GM19324 (cell line): ENCODE measurements around the gene RUNDC1.

Source experiments
- ATAC-seq: cut with Tn5 transposase; IDR thresholded peaks from one replicate; pipeline ENCODE4 v1.9.1; 2021; ENCODE audit warnings: mild to moderate bottlenecking, moderate library complexity; ENCODE audit not compliant: unreplicated experiment, low FRiP score

Gene RUNDC1

DNA sequence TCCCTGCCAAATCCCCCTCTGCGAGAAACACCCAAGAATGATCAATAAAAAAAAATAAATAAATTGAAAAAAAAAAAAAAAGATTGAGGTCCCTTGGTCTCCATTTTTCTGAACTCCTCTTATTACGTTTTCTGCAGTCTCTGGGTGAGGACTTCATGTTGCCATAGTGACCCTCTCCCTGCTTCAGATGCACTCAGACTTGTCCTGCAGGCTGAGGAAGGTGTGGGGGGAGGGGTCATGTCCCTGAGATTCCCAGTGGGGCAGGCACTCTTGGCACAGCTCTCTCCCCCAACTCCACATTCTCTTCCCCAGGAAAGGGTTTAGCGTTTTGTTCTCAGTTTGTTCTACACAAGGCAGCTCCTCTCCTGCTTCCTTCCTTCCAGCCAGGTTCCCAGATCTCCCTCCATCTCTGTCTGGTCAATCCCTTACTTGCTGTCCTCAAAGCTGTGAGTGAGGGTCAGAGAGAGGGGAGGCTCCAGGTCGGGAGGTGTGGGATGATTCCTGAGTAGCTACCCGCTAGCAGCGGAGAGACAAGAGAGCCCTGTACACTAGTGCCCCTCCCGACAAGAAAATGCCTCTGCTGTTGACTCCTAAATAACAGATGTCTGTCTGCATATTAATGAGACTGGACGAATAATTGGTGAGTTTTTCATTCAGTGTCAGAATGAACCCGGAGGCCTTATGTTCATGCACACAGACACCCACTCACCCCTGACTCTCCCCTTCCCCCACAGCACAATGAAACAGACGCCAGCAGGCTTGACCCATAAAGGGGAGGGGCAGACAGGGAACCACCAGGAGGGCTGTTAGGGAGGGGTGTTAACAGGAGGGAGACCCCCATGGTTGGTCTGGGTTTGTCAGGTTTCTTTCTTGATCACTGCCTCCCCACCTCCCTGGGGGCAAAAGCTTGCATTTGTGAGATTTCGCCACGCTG lies 53.9 kb downstream of the RUNDC1 start:
- ATAC-seq = no peak

DNA sequence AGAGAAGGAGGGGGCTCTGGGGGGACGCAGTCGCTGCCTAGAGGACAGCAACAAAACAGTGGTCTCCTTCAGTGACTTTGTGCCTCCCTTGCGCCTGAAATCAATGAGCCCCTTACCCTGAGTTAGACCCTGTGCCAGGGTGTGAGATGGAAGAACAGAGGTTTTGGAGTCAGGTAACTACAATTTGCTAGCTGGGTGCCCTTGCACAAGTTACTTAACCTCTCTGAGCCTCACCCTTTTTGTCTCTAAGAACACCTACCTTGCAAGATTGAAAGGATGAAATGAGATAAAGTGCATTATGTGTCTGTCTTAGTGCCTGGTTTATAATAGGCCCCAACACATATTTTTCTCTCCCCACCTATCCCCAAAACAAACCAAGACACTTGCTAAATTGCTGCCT lies 54.5 kb downstream of the RUNDC1 start:
- ATAC-seq = no peak

DNA sequence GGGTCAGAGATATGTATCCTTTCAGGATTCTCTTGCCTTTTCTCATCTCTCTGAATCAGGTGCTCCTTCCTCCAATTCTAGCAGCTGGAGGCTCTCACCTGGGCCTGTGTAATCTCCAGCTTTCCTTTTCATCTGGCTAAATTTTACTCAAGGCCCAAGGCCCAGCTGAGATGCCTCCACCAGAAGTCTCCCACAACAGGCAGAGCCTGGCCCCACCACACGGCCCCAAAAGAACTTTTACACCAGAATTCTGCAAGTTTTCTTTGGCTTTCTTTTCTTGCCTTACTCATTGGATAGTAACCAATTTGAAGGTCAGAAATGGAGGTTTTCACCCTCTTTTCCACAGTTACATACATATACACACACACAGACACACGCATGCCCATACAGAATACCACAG lies 59.3 kb downstream of the RUNDC1 start:
- ATAC-seq = no peak

DNA sequence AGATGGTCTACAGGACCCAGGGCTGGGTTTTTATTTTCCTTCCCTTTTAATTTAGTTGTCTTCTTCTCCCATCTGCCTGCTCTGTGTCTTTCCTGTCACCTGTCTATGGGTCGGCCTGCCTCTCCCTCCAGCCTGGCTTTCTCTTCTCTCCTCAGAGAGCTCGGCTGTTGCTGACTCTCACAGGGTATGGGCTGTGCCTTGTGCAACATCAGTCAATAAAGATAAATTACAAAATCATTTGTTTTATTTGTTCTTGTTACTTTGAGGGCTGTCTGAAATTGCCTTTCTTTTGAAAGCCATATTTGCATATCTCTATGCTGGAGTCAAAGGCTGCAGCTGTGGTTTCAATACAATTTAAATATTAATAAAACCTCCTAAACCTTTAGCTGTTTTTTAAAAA lies 60.3 kb downstream of the RUNDC1 start:
- ATAC-seq = no peak

DNA sequence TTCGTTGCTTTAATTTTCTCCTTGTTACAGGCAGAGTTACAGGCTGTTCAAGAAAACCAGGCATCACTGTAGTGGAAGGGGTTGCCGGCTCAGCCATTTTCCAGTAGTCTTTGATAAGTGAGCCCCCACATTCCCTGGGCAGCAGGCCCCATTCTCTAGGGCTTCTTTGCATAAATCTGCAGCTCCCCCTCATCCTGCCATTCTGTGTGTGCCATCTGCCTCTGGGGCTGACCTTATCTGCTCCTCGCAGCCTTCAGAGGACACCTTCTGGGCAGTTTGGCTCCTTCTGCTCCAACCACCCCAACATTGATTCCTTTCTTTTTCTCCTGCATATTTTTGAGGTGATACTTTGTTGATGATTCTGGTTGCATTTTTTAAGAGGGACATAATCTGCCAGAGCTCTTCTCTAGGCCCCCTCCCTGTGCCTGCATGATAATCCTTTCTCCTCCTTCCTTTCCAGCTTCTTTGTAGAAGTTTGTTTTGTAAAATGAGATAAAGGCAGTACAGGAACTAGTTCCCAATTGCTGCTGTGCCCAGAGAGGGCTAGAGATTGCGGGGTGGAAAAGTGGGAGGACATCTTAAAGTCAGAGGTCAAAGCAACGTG lies 61.8 kb downstream of the RUNDC1 start:
- ATAC-seq = no peak
